Esophagus mucosa (tissue), 1 donor: Measurements from ENCODE around the gene TMX1. TPM values are rescaled to one million over a fixed set of nuclear protein-coding genes. Genes with fewer than 3 reads are reported as not detected.
A peak's percentile ranks its signal among the peaks of the same experiment; 100 is the strongest.

Experiments
- ATAC-seq: fragments of 200-7000 bp; cut with Tn5 transposase; one replicate; pipeline ENCODE4 v1.9.1; 2020
- total RNA-seq: library from RNA; stranded (reverse); gene quantifications from one replicate; pipeline ENCODE4 v1.2.4, GENCODE V29; 2023
- donor health status: DM: yes; HTN: yes; CAD: no.

Gene TMX1
- total RNA-seq, 1 donor from 2014 or later: 19.8 TPM

- no peak for ATAC-seq
Measured at GRCh38 chr14:51242545-51243490, 2.8 kb downstream of the TMX1 start.

DNA sequence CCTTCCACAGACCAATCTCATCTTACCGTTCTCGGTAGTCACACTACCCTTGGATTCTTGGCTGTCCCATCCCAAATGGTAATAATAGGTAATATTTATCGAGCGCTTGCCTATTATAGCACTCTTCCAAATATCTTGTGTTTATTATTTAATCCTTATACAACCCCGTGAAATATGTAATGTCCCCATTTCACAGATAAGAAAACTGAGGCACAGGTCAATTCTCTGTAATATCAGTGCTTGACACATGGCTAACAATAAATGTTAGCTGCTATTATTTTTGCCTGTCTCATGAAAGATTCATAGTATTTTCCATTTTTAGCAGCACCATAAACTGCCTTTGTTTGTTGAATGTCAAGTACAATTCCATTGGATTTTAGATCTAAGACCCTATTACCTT lies 4.5 kb downstream of the TMX1 start:
- no peak for ATAC-seq

GRCh38 chr14:51246032-51246431 lies 6.0 kb downstream of the TMX1 start:
- no peak for ATAC-seq

- ATAC-seq: no peak
Measured at GRCh38 chr14:51248016-51248987, 8.3 kb downstream of the TMX1 start.

DNA sequence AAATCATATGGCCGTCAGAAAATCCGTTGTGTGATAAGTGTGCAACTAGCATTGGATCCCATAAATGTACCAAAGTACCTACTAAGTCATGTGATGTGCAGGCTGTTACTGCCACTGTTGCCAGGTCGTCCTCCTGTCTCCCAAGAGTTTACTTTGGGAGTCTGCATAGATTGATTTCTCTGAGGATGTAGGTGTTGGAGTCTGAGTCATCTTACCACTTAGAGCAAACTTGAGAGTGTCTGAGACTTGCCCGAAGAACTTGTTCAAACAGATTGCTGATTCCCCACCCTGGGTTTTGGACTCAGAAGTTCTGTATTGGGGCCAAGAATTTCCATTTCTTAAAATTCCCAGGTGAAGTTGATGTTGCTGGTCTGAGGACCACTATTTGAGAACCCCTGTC lies 11.4 kb downstream of the TMX1 start:
- ATAC-seq: peak; percentile 80

- ATAC-seq: no peak
Measured at GRCh38 chr14:51253880-51254279, 13.8 kb downstream of the TMX1 start.

DNA sequence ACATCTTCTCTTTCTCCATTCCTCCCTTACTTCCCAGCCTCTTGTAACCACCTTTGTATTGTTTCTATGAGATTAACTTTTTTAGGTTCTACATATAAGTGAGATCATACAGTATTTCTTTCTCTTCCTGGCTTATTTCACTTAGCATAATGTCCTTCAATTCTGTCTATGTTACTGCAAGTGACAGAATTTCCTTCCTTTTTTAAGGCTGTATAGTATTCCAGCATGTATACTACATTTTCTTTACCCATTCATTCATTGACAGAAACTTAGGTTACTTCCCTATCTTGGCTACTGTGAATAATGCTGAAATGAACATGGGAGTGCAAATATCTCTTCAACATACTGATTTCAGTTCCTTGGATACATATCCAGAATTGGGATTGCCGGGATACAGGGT lies 18.2 kb downstream of the TMX1 start:
- ATAC-seq: no peak

- ATAC-seq: no peak
Measured at GRCh38 chr14:51258788-51259187, 18.7 kb downstream of the TMX1 start.

GRCh38 chr14:51260225-51260624 lies 20.2 kb downstream of the TMX1 start:
- no peak for ATAC-seq

- no peak for ATAC-seq
Measured at GRCh38 chr14:51261151-51261550, 21.1 kb downstream of the TMX1 start.

GRCh38 chr14:51262868-51263267 lies 22.8 kb downstream of the TMX1 start:
- no peak for ATAC-seq

- no peak for ATAC-seq
Measured at GRCh38 chr14:51269634-51270033, 29.6 kb downstream of the TMX1 start.

- no peak for ATAC-seq
Measured at GRCh38 chr14:51276605-51277004, 36.6 kb downstream of the TMX1 start.

- no peak for ATAC-seq
Measured at GRCh38 chr14:51277753-51278415, 37.8 kb downstream of the TMX1 start.

DNA sequence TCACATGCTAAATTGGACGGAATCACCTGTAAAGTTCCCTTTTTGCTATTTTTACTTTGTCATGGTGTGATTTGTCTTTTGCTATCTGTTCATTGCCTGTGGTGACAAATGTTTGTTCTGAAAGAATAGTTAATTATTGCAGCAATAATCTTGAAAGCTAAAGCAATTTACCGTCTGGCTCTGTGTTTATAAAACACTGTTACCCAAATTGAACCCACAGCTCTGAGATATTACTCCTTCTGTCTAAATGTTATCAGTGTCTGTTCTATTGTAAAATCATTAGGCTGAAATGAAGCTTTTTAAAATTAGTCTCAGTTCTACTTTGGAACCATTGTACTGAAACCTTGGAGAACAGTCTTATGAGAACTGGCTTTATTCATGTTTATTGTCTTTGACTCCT lies 42.5 kb downstream of the TMX1 start:
- no peak for ATAC-seq

DNA sequence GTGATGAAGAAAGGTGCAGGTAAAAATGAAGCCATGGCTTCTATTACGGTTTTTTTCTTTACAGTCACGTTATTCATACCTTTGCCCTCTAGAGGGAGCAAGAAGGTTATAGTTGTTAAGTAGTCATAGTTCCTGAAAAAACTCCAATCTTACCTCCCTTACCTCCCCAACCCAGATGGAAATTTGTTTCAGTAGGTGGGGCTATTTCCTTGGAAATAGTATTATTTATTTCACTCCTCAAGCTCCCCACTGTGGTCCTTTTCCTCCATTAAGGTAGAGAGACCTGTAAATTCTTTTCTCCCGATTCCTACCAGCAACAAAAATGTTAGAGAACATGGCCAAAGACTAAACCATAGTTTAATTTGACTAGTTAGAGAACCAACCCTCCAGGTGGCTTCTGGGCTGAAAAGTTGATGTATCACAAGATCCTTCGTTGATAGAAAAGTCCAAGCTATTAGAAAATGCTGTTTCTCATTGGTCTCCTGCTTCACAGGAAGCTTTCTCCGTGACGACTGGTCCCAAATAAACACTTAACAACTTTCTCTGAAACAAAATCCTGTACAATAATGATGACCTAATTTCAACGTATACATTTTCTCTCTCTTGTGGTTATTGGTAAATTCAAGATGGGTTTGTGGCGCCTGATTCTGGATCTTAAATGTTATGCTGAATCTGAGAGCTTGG lies 43.5 kb downstream of the TMX1 start:
- ATAC-seq: peak; percentile 93

DNA sequence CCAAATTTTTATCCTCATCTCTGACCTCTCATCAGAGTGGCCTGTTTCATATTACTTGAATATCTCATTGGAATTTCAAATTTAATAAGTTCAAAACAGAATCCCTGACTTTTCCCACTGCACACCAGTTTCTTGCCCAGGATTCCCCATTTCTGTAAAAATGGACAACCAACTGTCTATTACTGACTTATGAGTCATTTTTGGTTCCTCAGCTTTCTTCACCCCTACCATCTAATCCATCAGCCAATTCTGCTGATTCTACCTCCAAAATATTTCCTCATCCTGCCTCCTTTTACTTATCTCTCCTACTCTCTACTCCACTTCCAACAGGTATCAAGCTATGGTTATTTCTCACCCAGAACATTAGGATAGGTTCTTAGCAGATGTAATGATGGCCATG lies 44.2 kb downstream of the TMX1 start:
- no peak for ATAC-seq

DNA sequence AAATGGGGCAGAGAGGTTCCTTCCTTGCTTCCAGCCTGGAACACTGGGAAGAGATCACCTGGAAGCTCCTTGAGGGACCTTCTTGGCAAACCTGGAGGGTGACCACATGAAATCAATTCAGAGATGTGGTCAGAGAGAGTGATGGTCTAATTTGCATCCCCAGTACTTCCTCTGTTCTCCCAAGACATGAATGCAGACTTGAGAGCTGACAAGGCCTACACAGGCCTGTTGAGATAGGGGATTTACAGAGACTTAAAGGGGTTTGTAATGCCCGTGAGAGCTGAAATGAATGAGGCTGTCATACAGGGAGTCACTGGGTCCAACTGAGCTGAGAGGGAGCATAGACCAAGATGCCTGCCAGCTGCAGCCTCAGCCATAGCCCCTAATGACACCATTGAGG lies 45.1 kb downstream of the TMX1 start:
- peak; percentile 22 for ATAC-seq

GRCh38 chr14:51289169-51289568 lies 49.1 kb downstream of the TMX1 start:
- ATAC-seq: no peak

DNA sequence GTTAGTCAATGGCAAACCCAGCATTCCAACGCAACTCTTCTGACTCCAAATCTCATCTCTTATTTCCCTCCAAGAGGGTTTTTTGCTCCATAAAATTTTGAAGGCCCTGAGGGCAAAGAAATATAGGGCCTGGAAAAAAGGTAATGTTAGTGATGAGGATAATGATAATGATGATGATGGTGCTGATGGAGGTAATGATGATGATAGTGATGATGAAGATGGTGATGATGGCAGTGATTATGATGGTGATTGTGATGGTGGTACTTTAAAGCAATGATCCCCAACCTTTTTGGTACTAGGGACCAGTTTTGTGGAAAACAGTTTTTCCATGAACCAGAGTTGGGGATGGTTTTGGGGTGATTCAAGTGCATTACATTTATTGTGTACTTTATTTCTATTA lies 50.1 kb downstream of the TMX1 start:
- no peak for ATAC-seq

DNA sequence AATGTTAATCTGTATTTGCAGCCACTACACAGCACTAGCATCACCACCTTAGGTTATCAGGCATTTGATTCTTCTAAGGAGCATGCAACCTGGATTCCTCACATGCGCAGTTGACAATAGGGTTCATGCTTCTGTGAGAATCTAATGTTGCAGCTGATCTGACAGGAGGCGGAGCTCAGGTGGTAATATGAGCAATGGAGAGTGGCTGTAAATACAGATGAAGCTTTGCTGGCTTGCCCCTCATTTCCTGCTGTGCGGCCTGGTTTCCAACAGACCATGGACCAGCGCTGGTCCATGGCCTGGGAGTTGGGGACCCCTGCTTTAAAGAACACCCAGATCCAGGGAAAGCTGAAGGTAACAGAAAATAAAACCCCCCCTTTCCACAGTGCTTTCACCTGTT lies 51.0 kb downstream of the TMX1 start:
- no peak for ATAC-seq
